ENCODE data around the gene CNTNAP2.

- TF ChIP-seq CTCF (conservative IDR thresholded peaks at IDR 0.05; ENCODE audit: low read length) (no peak), EZH2phosphoT487 (IDR thresholded peaks at IDR 0.05; ENCODE audit: borderline replicate concordance, low read depth, low read length) (no peak)
Observed at GRCh38 chr7:146658604-146659003, 542.0 kb downstream of the CNTNAP2 start.
